CD4-positive, alpha-beta T cell treated with Interleukin-17A for 1 hour (primary cell): ENCODE measurements around the gene ASB6.
A peak's percentile ranks its signal among the peaks of the same experiment; 100 is the strongest.

Experiments
- DNase-seq: peaks from one replicate; pipeline ENCODE4 v3.0.0-alpha.2; 2020

Gene ASB6

GRCh38 chr9:129624168-129624759, 17.7 kb downstream of the ASB6 start:
- DNase-seq: peak; percentile 75

DNA sequence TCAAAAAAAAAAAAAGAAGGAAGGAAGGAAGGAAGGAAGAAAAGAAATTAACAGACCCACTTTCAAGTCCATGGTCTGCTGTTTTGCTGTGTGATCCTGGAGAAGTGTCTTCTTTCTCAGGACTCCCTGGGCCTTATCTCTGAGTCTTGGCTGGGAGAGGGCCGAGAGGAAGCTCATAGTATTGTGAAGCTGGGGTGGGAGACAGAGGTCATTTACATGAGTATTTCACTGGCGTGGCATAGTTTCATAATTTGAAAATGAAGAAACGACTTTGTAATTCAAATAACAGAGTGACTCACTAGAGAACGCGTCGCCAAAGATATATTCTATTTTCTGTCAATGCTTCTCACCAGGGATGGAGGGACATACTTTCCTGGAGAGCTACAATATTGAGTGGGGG, 18.6 kb downstream of the ASB6 start:
- no peak for DNase-seq

DNA sequence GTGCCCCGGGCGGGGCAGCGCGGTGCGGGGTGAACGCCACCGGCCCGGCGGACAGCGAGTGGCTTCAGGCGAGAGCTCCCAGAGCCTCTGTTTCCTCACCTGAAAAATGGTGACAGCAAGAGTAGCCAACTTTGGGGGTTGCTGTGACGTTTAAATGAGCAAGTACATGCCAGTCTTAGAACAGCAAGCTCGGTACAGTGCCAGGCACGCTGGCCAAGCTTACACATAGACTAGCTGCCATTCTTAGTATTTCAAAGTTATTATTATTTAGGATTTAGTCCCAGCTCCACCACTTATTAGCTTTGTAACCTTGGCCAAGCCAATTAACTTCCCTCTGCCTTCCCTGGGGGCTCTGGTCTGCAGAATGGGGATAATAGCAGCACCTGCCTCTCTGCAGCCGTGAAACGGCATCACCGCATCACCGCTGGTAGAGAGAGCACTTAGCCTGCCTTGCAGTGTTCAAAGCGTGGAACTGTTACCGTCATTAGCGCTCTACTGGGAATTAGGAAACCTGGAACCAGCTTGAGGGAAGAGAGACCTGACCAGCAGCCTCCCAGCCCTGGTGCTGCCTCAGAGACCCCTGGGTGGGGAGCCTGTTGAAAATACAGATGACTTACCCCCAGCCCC, 21.2 kb downstream of the ASB6 start, which contains the start of gene C9orf50:
TSS of gene C9orf50 (minus strand) at position 433 of the 627 bp plus-strand sequence. CDS start 527 bp downstream, outside the sequence.
- DNase-seq: no peak

DNA sequence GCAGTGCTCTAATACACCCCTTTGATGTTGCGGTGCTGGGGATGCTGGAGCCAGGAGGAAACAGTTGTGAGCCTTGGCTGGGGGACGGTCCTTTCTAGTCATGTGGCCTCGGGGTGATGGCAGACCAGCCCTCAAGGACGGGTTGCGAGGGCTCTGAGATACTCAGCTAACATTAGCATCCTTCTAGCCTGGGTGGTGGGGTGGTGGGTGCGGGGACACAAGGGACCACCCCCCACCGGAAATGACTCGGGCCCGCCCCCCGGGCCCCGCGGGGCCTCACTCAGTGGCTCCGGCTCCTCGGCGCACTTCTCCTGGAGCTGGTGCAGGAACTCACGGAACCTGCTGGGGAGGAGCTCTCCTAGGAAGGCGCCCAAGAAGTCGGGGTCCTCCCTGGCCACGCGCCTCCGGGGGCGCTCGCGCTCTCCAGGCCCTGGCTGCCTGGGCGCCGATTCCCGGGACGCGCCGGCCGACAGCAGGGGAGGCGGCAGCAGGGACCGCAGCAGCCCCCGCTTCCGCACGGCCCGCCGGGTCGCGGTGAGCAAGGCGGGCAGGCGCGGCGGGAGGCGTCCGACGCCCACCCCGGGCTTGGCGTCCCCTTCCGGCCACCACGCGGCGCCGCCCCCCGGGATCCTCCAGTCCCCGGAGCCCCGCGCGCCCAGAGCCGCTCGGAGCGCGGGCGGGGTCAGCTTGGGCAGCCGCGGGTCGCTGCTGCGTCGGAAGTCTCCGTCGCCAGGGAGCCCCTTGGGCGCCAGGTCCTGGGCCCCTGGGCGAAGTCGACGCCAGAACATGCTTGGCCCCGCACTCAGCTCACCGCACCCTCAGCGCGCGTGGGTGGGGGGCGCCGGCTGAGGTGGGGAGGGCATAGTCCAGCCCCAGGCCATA, 21.9 kb downstream of the ASB6 start:
- no peak for DNase-seq

- DNase-seq: no peak
These were observed 24.8 kb downstream of the ASB6 start for GRCh38 chr9:129617167-129617566.

DNA sequence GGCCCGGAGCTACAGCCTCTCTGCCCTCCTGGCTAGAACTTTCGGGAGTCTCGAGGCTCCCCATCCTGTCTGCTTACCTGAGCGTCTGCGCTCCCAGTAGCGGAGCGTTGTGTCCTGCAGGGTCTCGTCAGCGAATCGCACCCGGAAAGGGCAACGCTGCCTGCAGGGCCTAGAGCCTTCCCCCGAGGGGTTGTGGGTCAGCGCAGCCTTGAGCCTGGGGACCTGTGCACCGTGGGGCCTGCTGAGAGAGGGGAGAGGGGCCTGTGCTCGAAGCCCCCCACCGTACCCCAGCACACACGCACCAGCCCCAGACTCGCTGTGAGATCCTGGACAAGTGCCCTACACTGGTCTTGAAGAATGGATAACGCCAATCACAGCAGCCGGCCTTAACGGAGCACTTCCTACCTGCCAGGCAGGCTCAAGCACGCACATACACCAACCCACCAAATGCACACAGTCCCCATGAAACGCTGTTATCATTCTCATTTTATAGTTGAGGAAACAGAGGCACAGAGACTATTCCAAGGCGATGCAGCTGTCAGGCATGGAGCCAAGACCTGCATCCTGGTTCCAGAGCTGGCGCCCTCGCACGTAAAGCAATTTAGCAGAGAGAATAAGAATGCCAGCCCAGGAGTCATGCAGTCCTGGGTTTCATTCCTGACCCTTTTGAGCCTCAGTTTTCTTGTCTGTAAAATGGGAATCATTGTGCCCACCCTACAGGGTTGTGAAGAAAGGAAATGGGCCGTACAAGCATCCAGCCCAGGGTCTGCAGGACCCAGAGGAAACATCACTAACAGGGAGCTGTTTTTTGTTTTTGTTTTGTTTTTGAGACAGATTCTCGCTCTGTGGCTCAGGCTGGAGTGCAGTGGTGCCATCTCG, 26.3 kb downstream of the ASB6 start:
- DNase-seq: no peak

DNA sequence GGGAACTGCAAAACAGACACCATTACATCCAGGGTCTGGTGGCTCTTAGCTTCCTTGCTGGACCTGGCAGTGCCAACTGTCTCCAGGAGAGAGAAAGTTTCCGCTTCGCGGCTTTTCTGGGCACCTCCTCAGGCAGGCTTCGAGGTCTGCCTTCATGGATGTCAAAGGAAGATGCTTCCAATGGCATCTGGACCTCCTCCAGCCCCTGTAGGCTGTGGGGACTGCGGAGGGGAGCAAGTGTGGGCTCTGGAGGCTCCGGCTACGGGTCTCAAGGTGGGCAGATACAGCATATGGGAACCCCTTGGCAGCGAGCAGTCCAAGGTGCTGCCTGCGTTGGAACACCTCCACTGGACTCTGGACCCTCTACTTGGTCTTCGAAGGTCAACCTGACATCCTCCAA, 27.0 kb downstream of the ASB6 start:
- DNase-seq: no peak

DNA sequence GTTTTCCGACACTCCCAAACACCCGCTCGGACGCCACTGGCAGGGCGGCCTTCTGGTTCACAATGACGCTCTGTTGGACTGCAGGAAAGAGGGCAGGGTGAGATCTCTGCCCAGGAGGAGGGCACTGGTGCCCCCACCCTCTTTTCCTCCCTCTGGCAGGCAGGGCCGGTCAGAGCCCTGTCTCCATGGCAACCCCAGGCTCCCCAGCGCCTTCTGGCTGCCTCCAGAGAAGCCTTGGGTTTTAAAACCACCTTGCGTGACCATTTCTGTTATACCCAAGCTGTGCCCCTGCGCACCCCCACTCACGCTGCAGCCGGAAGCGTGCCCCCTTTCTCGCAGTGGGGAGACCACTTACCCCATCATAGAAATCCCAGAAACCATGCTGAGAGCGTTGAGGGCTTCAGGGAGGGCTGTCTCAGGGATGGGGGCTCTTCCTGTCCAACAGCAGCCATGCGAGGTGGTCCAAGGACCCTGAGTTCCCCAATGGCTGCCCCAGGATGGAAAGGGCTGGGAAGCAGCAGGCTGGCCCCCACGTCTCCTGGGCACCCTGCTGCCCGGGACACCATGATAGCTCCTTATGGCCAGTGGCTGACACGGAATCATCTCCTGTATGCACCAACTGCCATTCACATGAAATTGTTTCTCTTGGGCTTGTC, 28.3 kb downstream of the ASB6 start:
- DNase-seq: no peak

GRCh38 chr9:129612815-129613519, 29.0 kb downstream of the ASB6 start:
- no peak for DNase-seq

DNA sequence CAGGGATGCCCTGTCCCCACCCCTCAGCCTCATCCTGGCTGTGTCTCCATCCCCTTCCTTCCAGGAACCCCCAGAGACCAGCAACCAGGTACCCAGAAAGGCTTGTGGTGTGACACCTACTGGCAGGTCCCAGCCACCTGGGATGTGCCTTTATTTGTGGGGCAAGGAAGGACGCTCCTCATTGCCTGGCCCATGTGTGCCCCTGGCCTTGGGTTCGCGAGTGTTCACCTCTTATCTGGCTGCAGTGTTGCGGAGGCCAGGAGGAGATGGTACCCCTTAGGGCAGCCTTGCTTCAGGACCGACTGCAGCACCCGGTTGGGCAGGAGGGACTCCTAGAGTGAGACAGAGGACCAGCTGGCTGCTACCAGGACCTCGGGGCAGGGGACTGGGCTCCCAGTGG, 29.8 kb downstream of the ASB6 start:
- DNase-seq: no peak

GRCh38 chr9:129611307-129611800, 30.6 kb downstream of the ASB6 start:
- no peak for DNase-seq

DNA sequence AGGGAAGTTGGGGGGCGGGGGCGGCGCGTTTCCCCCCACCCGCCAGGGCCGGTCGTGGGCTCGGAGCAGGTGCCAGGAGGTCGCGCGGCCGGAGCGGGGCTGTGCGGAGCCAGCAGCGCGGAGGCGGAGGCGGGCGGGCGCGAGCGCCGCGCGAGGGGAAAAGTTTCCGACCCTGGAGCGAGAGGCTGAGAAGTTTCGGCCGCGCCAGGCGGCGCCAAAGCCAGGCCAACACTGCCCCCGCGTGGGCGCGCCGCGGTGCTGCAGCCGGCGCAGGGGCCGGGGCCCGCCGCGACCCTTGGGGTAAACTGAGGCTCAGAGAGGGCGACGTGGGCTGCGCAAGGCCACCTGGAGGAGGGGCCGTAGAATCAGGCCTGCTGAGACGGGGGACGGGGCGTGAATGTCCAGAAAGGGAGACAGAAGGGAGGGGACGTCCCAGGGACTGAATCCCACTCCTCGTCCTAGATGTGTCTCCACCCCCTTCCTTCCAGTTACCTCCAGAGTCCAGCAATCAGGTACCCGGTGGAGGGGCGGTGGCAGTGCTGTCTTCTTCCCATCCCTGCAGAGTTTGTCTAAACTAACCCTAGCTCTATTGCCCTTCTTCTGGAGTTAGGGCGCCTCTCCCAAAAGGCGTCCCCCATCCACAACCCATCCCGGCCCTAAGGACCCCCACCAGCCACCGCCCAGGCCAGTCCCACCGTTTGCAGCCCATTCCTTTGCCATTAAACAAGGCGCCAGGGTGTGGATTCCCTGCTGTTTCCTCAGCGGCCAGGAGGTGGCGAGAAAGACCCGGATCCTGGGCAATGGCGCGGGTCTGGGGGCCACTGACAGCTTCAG, 31.3 kb downstream of the ASB6 start:
- peak; percentile 73 for DNase-seq

DNA sequence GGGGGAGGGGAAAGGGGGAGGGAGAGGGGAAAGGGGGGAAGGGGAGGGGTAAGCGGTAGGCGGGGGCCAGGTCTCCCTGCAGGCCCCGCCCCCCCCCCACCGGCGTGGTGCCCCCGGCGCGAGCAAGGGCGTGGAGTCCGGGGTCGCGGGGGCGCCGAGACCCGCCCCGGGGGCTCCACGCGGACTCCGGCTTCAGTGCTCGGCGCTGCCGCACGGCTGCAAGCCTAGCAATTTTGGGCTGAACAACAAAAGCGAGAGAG, 31.8 kb downstream of the ASB6 start:
- no peak for DNase-seq

DNA sequence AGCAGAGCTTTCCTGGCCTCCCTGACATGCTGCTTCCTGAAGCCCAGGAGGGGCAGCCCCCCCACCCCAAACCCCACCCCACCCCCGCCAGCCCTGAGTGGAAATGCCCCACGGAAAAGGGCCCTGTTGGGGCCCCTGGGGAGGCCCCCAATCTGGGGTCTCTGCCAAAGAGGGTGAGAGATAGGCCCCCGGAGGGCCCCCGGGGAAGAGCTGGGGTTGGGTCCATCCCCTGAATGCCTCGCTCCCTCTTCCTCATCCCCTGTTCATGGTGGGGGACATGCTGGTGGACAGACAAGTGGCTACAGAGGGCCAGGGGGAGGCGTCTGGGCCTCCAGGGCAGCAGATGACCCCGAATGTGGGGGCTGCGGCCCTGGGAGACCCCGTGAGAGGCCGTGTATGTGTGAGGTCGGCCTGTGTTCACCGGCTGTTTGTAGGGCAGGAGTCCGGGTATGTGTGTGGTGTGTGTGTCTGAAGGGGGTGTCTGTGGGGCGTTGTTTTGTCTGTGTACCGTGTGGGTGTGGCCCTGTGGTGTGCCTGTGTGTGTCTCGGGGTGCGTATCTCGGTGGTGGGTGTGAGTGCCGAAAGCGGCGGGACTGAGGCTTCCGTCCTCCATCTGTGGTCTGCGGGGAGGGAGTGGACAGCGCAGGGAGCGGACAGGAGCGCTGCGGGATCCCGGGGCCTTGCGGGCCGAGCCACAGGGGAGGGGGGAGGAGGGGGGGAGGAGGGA, 32.3 kb downstream of the ASB6 start:
- peak; percentile 87 for DNase-seq

- no peak for DNase-seq
These were observed 33.1 kb downstream of the ASB6 start for GRCh38 chr9:129608561-129609481.

- no peak for DNase-seq
These were observed 34.9 kb downstream of the ASB6 start for GRCh38 chr9:129607027-129607387.

GRCh38 chr9:129606161-129607026, 35.6 kb downstream of the ASB6 start:
- no peak for DNase-seq

- DNase-seq: no peak
These were observed 37.2 kb downstream of the ASB6 start for GRCh38 chr9:129604766-129605163.
